GM21737 (cell line): ENCODE results near the gene HLA-DRB5.
"Not testable (repeated sequence)": the region's sequence is repeated elsewhere in the genome, so short reads cannot be mapped to it uniquely, and the experiment has no call there.

Experiments
- ATAC-seq: cut with Tn5 transposase; IDR thresholded peaks from one replicate; pipeline ENCODE4 v1.9.1; 2021; ENCODE audit warnings: mild to moderate bottlenecking, moderate library complexity; ENCODE audit not compliant: unreplicated experiment

Gene HLA-DRB5

GRCh38 chr6:32529697-32530430 is at the start of gene HLA-DRB5:
HLA-DRB5 (minus strand) TSS chr6:32530287; CDS start chr6:32530224, 63 bp downstream.
- ATAC-seq = peak; percentile 62

- no peak for ATAC-seq
These were observed 48.9 kb upstream of the HLA-DRB5 start for GRCh38 chr6:32578962-32579361.

GRCh38 chr6:32577493-32577892 is 47.4 kb upstream of the HLA-DRB5 start:
- ATAC-seq = not testable (repeated sequence)

- no peak for ATAC-seq
These were observed 46.2 kb upstream of the HLA-DRB5 start for GRCh38 chr6:32576250-32576649.

- ATAC-seq = no peak
These were observed 40.3 kb upstream of the HLA-DRB5 start for GRCh38 chr6:32570363-32570905.

- ATAC-seq = no peak
These were observed 38.5 kb upstream of the HLA-DRB5 start for GRCh38 chr6:32568561-32568960.

GRCh38 chr6:32566957-32567356 is 36.9 kb upstream of the HLA-DRB5 start:
- no peak for ATAC-seq

- no peak for ATAC-seq
These were observed 35.4 kb upstream of the HLA-DRB5 start for GRCh38 chr6:32565511-32565910.

- ATAC-seq = no peak
These were observed 32.9 kb upstream of the HLA-DRB5 start for GRCh38 chr6:32562940-32563339.

GRCh38 chr6:32559747-32560146 is 29.7 kb upstream of the HLA-DRB5 start:
- ATAC-seq = no peak

GRCh38 chr6:32558426-32559057 is 28.5 kb upstream of the HLA-DRB5 start:
- ATAC-seq = no peak

GRCh38 chr6:32554116-32554965 is 24.3 kb upstream of the HLA-DRB5 start:
- ATAC-seq = no peak

- no peak for ATAC-seq
These were observed 23.1 kb upstream of the HLA-DRB5 start for GRCh38 chr6:32553037-32553742.

GRCh38 chr6:32551410-32551809 is 21.3 kb upstream of the HLA-DRB5 start:
- ATAC-seq = no peak

- no peak for ATAC-seq
These were observed 9.8 kb upstream of the HLA-DRB5 start for GRCh38 chr6:32539839-32540238.

GRCh38 chr6:32530431-32530793 is 325 bp upstream of the HLA-DRB5 start:
- peak; percentile 37 for ATAC-seq

- ATAC-seq = no peak
These were observed 7.6 kb downstream of the HLA-DRB5 start for GRCh38 chr6:32522302-32523047.

GRCh38 chr6:32519910-32520258 is 10.2 kb downstream of the HLA-DRB5 start:
- ATAC-seq = no peak

GRCh38 chr6:32519118-32519909 is 10.8 kb downstream of the HLA-DRB5 start:
- ATAC-seq = no peak
